HG02610 (cell line): ENCODE data around the gene AFF2.
"Not testable (repeated sequence)": the region's sequence is repeated elsewhere in the genome, so short reads cannot be mapped to it uniquely, and the experiment has no call there.

Experiments
- ATAC-seq: cut with Tn5 transposase; IDR thresholded peaks from one replicate; pipeline ENCODE4 v1.9.1; 2021; ENCODE audit warnings: mild to moderate bottlenecking, moderate library complexity; ENCODE audit not compliant: unreplicated experiment

The AFF2 gene

DNA sequence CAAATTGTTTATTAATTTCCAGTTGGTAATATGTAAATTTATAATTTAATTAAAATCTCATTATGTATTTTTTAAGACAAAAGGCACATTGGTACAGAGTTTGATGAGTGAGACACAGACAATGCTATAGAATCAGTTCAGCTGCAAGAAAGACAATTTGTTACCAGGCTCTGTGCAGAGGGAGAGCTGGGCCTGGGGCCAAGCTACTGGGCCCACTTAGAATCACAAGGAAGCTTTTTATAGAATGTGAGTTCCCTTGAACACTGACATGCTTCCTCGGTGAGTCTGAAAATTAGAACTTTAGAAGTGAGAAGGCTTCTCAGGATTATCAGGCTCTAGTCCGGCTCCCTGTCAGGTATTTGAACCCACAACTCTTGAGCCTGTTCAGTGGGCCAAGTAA lies 129.0 kb downstream of the AFF2 start:
- no peak for ATAC-seq

DNA sequence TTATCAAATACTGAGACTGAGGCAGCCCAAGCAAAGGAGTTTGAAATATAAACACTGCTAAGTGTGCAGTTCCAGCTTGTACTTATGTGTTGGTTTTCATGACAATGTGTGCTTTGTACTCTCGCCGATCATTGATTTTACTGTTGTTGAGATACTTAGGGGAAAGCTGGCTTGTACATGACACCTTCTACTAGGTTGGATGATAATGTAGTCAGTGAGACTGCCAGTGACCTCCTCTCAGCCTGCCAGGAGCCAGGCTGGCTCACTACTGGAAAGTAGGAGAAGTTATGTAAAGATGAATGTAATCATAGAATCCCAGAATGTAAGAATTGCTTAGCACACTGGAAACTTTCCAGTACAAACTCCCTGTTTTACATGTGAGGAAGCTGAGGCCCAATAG lies 132.0 kb downstream of the AFF2 start:
- ATAC-seq: no peak

DNA sequence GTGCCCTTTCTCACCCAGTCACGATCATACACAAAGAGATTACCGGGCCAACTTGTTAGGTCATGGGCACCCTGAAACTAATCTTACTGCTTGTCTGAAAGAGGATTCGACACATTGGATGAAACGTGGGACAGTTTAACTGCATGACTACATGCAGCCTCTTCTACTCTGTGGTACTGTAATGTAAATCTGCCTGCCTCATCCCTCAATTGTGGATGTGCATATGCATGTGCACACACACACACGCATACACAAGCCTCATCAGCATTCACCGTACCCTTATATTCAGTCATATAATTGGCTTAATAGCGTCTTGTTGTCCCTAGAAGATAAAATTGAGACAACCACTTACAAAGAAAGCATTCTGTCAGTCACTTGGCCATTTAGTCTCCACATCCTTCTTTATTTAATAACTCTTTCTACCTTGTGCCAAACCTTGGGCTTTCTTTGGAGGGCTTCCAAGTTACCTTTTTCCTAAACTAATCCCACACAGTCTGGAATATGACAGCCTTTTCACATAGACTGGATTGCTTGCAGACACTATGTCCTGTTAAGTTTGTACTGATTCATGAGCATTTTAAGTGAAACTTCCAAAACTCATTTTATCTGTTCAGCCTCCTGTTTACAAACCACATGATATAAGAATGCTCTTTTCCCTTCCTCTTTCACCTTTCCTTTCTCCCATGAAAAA lies 132.9 kb downstream of the AFF2 start:
- no peak for ATAC-seq

DNA sequence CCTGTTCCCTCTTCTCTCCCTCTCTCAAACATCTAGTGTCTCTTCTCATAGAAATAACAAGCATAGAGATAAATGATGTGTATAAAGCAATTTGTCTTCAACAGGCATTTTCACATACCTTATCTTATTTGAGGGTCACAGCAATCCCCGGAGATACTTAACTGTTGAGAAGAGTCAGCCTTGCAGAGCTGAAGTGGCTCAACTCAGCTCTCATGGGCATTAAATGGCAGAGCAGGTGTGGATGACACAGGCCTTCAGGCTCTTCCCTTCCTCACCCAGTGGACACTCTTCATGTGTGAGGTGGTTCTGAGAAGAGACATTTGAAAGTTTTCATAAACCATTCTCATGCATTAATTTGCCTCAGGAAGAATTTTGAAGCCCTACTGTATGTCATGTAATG lies 134.2 kb downstream of the AFF2 start:
- ATAC-seq: no peak

DNA sequence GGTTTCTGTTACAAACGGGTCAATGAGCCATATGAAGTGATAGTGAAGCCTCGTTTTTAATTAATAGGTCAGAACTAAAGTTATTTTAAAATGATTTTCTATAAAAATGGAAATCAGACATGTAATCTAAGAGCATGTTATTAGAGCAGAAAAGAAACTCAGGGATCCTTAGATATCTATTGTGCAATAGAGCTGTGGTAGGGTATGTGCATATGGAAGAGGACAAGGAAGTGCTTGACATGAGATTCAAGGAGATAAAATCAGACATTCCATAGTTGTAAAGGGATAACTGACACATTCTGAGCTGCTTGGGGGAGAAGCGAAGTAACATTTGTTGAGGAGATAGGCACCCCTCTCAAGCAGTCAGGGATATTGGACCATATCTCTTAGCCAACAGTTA lies 143.0 kb downstream of the AFF2 start:
- ATAC-seq: no peak

DNA sequence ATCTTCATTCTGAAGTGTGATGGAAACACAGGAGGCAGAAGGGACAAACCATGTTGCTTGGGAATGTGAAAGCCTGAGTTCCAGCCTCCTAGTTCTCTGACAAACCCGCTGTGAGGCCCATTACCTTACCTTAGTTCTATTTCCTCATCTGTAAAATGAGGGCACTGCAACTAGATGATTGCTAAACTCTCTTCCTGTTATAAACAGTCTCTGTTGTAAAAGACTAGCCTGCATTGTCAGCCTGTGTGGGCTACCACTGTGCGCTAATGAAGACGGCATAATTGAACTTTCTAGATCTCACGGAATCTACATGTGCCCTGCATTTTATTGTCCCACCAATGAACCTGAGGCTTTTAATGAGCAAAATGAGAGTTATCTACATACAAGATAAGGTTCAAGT lies 147.2 kb downstream of the AFF2 start:
- no peak for ATAC-seq

DNA sequence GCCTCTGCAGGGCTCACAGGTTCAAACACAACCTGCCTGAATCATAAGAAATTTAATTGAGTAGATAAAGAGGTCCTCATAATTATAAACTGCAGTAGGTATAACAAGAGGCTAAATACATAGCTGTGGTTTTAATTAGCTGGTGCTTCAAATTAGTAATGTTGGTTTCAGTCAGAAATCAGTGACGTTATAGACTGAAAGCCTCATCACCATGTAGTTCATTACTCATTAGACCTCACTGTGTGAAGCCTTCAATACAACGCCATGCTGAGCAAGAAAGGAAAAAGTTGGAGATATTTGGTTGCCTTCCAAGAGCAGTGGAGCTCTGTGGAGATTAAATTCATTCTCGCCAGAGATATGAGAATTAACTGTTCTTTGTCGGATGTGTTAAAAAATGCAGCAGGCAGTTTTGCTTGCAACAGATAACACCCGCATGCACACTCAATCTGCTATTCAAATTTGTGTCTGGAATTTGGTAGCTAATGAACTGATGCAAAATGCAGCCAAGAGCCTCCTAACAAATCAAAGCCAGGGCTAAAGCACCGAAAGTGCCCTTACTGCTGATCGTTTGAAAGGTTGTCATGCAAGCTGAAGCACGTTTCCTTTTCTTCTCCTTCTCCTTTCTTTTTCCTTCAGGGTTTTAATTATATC lies 148.9 kb downstream of the AFF2 start:
- no peak for ATAC-seq

DNA sequence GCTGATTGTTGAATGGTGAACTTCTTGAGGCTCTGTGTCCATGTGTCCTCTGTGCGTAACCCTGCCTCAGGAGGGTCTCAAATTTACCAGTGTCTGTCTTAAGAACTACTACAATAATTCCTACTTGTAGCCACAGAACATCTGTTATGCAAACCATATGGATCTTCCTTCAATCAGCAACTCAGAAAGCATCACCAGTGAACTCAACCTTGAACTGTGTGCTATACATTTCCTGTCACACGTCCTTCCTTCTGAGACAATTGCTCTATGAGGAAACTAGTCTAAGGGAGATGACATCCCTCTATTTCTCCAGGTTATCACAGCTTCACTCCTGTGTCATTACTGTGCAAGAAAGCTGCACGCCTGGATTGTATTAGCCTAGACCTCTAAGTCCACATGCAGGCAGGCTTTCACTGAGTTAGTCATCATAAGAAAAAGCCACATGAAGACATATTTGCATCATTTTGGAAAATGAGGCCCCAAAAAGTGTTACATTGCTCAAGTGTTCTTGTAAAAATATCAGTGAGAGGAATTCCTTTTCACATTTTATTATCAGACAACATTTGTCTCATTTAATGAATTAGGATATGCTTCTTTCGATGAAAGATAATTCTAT lies 157.8 kb downstream of the AFF2 start:
- ATAC-seq: no peak

DNA sequence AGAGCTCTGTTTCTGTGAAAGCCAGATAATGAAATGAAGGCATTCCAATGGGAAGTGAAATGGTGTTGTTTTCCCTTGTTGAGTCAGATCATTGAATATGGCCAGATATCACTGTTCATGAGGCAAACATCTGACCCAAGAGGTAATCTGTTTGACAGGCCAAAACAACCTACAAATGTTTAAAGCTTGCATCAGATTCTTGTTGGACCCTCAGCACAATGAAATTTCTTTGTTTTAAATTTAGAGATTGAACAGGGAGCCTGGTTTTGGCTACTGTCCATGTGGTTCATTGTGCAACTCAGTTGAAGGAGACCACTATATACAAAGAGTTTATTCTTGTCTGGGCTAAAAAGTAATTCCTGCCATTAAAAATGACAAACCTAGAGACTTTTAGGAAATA lies 159.1 kb downstream of the AFF2 start:
- no peak for ATAC-seq

DNA sequence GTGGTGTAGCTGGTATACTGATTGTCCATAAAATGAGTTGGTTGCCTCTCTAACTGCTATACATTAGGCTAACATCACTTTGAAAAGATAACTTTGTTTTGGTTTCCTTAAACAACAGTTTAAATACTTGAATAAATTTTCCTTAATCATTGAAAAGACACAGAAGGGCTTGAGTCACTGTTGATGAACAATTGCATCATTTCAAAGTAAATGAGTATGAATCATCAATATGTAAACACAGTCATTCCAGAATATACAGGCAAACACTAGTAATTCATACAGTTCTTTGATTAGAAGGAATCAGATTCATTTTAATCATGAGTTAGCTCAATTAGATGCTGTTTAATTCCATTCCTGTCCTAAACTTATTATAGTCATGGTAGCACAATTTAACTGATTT lies 160.6 kb downstream of the AFF2 start:
- ATAC-seq: no peak

DNA sequence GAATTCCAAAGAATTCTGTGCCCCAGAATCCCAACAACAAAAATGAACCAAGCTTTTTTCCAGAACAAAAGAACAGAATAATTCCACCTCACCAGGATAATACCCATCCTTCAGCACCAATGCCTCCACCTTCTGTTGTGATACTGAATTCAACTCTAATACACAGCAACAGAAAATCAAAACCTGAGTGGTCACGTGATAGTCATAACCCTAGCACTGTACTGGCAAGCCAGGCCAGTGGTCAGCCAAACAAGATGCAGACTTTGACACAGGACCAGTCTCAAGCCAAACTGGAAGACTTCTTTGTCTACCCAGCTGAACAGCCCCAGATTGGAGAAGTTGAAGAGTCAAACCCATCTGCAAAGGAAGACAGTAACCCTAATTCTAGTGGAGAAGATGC lies 161.6 kb downstream of the AFF2 start:
- ATAC-seq: no peak

DNA sequence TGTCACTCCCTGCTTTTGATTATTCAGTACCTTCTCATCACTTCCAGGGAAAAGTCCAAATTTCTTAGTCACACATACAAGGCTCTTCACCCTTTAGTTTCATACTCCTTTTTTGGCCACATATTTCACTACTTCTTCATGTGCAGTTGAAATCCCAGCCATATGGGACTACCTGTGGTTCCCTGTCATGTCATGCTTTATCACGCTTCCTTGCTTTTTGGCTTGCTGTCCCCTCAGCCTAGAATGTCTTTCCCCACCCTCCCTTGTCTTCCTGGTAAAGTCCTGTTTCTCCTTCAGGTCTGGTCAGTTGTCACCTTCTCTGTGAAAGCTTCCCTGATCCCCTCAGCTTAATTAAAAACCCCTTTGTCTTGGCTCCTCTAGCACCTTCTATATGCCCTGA lies 163.8 kb downstream of the AFF2 start:
- ATAC-seq: no peak

DNA sequence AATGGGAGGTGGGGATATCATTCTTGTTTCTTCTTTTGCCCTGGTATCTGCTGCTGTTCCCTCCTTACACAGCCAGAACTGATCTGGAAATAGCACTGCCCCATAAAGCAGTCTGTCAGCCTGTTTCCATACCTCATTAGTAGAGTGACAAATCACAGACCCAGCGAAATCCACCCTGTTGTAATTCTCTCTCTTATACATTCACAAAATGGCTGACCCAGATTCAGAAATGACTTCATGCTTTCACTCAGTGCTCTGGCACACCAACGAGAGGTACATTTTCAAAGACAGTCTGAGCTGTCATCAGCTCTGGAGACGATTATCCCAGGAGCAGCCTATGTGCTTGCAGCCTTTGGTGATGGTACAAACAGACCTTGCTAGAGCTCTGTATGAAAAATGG lies 164.6 kb downstream of the AFF2 start:
- no peak for ATAC-seq

DNA sequence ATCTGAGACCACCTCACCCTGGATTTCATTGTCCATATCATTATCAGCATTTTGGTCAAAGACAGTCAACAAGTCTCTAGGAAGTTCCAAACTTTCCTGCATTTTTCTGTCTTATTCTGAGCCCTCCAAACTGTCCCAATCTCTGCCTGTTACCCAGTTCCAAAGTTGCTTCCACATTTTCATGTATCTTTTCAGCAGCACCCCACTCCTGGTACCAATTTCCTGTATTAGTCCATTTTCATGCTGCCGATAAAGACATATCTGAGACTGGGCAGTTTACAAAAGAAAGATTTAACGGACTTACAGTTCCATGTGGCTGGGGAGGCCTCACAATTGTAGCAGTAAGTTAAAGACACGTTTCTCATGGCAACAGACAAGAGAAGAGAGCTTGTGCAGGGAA lies 168.8 kb downstream of the AFF2 start:
- not testable (repeated sequence) for ATAC-seq

DNA sequence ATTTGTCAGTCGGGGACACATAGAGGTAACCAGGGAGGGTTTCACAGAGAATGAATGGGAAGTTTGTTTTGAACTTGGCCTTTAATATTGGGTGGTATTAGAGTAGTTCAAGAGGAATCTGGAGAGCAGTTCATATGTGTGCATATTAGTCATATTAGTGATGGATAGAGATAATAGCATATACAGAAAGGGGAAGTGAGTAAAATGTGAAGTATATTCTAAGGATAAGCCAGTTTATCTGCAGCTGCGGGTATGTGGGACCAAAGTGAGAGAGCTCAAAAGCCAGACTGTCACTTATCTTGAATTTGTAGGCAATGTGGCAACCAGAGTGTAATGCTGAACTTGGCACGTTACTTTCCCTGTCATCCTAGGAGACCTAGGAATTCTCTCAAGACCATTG lies 169.9 kb downstream of the AFF2 start:
- ATAC-seq: no peak

DNA sequence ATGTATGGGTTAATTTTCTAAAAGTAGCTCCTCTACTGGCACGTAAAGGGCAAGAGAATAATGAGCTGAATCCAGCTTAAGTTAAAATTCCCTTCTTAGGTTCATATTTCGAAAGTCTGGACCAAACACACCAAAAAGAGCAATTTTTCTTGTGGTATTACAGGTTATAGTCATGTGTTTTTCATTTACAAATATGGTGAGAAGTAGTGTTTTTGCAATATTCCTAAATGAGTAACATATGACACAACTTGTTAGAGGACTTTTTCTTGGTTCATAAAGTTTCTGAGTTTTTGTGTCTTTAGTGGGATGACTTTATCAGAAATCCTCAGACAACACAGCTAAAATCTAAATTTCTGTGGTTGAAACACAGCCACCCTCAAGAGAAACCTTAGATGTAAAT lies 172.1 kb downstream of the AFF2 start:
- no peak for ATAC-seq

DNA sequence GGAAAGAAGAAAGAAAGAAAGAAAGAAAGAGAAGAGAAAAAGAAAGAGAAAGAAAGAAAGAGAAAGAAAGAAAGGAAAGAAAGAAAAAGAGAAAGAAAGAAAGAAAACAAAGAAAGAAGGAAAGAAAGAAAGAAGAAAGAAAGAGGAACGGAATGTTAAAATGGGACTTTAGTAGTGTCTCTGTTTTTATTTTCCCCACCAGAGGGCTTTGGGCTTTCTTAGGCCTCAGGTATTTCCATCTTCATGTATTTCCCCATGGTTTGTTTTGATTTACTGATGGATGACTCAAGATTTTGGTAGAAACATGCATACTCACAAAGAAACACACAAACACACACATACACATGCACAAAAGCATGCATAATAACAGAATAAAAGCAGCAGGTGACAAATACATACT lies 181.2 kb downstream of the AFF2 start:
- ATAC-seq: no peak

DNA sequence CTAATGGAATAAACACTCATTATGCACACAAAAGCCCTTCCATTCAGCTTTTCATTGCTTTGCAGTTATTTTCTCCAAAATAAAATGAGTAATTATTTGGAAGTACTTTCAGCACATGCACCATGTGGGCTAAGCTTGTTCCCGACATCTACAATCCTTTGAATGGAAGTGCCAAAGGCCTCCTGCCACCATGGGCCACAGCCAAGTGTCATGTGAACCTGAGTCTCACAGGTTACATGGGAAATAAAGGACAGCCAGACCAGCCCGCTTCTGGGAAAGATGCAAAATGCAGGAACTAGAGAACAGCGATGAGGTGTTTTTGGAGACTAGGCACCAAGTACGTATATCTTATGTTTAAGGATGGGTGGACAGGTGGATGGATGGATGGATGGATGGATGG lies 181.8 kb downstream of the AFF2 start:
- ATAC-seq: no peak

DNA sequence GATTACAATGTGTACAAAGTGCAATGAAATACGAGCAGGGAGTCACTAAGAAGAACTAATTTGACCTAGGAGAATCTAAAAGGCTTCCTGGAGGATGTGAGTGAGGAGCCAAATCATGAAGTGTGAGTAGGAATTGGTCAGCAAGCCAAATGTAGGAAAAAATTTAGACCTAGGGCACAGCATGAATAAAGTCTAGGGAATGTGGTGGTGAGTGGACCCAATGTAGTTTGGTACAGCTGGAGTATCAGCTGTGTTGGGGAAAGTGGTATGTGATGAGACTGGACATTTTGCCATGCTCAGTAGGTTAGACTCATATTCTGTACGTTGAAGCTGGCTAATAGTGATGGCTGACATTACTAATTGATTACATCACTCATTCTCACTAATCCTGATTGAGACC lies 191.0 kb downstream of the AFF2 start:
- no peak for ATAC-seq

DNA sequence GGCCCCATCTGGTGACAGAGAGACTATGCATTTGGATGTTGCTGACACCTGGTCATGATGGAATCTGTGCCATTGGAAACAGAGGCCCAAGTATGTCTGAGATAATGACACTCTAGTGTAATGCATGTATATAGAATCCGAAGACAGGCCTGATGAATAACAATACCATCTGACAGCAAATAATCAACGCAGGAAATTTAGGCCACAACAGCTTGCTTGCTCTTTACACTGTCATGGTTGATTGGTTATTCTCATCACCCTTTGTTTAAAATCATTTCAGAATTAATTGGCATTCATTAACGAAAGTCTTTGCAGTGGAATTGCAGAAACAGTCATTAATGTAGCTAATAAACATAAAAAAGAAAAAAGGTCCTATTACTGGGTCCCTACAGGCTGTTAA lies 194.8 kb downstream of the AFF2 start:
- no peak for ATAC-seq

DNA sequence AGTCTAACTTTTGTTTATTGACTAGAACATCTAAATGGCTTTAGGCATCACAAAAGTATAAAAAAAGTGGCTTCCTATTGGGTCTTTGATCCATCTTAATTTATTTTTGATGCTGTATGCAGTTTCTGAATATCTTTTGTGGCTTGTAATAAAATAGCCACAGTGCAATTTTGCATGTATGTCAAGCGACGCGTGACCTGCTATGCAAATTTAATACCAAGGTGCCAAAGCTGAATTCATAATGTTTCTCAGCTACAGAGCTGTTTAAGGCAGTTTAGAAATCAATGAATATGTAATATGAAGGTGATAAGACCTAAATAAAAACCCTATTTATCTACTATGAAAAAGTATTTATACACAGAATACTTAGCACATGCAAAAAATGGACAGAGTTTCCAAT lies 197.8 kb downstream of the AFF2 start:
- ATAC-seq: no peak

DNA sequence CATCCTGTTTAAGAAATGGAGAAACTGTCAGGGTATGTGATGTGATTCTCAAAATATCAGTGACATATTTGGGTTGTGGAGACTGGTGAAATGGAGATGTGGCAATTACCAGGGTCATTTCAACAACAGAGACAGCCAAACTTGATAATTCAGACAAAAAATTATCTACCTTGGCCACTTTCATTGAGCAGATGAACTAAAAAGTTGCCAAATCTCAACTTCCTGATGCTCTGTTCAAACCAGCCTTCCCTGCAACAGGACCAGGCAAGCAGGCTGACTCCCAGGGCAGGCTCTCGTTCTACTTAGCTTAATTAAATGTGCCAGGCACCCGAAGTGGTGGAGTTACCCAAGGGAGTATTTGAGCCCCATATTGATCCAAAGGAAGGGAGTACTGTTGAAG lies 199.6 kb downstream of the AFF2 start:
- no peak for ATAC-seq

DNA sequence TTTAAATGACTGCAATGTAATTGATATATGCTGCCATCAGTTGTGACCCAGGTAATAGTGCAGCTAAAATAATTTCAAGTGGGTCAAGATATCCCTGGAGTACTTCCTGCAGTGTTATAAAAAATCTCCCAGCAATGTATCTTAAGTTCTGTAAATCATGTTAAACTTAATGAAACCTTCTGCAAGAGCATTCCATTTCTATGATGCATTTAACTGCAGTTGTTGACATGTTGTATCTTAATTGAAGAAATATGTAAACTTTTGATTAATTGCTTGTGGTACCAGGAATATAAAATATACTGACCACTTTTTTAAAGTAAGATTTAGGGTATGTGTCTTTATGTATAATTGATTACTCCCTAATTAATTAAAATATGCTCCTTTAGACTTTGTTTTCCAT lies 213.6 kb downstream of the AFF2 start:
- no peak for ATAC-seq
